Measurements from ENCODE around the gene ZNF605. TPM values are rescaled to one million over a fixed set of nuclear protein-coding genes. Genes with fewer than 3 reads are reported as not detected.
"Not testable (repeated sequence)": the region's sequence is repeated elsewhere in the genome, so short reads cannot be mapped to it uniquely, and the experiment has no call there.

Gene ZNF605
- total RNA-seq, 1 donor from 2014 or later, result 6.3 TPM

DNA sequence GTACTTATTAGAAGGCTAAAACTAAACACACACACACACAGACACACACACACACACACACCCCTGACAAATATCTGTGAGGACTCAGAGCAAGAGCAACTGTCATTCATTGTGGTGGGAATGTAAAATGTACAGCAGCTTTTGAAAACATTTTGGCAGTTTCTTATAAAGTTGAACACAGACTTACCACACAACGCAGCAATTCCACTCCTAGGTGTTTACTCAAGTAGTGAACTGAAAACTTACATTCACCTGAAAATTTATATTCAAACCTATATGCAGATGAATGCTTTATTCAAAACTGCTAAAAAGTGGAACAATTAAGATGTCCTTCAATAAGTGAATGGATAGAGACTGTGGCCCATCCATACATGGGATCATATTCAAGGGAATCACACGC lies 18.6 kb downstream of the ZNF605 start:
- Histone ChIP-seq H3K4me3 (ENCODE audit: low read length in 3 of 3) (no peak overlapping the region), H3K9me3 (ENCODE audit: control insufficient read depth in 3 of 3, low read length in 3 of 3) (peaks cover 36 to 44% (median 37%) of the 10 kb centered on the region in 3 donors), H3K9ac (ENCODE audit: low read depth in 1 of 3, low read length in 3 of 3) (no peak overlapping the region), H3K27ac (ENCODE audit: low read depth, low read length) (no peak overlapping the region), H3K4me1 (ENCODE audit: control insufficient read depth in 3 of 3, insufficient read depth in 3 of 3, low read length in 3 of 3) (no peaks in the 10 kb centered on the region), H3K36me3 (ENCODE audit: control insufficient read depth in 3 of 3, insufficient read depth in 3 of 3, low read length in 3 of 3) (peaks cover 34 to 44% (median 38%) of the 10 kb centered on the region in 3 donors), H3K27me3 (ENCODE audit: control insufficient read depth in 3 of 3, insufficient read depth in 3 of 3, low read length in 3 of 3) (no peaks in the 10 kb centered on the region)

DNA sequence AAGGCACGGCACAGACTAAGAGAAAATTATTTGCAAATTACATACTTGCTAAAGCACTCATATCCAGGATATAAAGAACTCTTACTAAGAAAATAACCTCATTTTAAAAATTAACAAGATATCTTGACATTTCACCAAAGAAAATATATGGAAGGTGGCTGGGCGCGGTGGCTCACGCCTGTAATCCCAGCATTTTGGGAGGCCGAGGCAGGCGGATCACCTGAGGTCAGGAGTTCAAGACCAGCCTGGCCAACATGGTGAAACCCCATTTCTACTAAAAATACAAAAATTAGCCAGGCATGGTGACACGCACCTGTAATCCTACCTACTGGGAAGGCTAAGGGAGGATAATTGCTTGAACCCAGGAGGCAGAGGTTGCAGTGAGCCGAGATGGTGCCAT lies 19.2 kb downstream of the ZNF605 start:
- H3K9ac ChIP-seq (ENCODE audit: low read depth in 1 of 3, low read length in 3 of 3); H3K27ac ChIP-seq (ENCODE audit: low read depth, low read length); H3K4me1 ChIP-seq (ENCODE audit: control insufficient read depth in 3 of 3, insufficient read depth in 3 of 3, low read length in 3 of 3); H3K4me3 ChIP-seq (ENCODE audit: low read length in 3 of 3); H3K27me3 ChIP-seq (ENCODE audit: control insufficient read depth in 3 of 3, insufficient read depth in 3 of 3, low read length in 3 of 3): not testable (repeated sequence)
- Histone ChIP-seq H3K9me3 (ENCODE audit: control insufficient read depth in 3 of 3, low read length in 3 of 3) (peaks cover 33 to 42% (median 34%) of the 10 kb centered on the region in 3 donors), H3K36me3 (ENCODE audit: control insufficient read depth in 3 of 3, insufficient read depth in 3 of 3, low read length in 3 of 3) (peaks cover 33 to 44% (median 38%) of the 10 kb centered on the region in 3 donors)

DNA sequence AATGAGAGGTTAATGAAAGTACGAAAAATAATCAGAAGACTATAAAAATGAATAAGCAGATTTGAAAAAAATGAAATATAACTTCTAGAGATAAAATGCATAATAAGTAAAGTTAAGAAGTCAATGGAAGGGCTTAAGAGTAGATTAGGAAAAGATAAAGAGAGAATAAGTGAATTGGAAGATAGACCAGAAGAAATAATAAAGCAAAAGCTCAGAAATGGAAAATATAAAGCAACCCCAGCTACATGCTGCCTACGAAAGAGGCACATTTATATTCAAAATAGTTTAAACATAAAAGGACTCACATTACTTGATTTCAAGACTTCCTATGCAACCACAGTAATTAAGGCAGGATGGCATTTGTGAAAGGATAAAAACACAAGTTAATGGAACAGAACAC lies 19.9 kb downstream of the ZNF605 start:
- Histone ChIP-seq H3K4me3 (ENCODE audit: low read length in 3 of 3) (no peak overlapping the region), H3K27me3 (ENCODE audit: control insufficient read depth in 3 of 3, insufficient read depth in 3 of 3, low read length in 3 of 3) (no peaks in the 10 kb centered on the region), H3K4me1 (ENCODE audit: control insufficient read depth in 3 of 3, insufficient read depth in 3 of 3, low read length in 3 of 3) (no peaks in the 10 kb centered on the region), H3K27ac (ENCODE audit: low read depth, low read length) (no peak overlapping the region), H3K36me3 (ENCODE audit: control insufficient read depth in 3 of 3, insufficient read depth in 3 of 3, low read length in 3 of 3) (peaks cover 33 to 44% (median 39%) of the 10 kb centered on the region in 3 donors), H3K9me3 (ENCODE audit: control insufficient read depth in 3 of 3, low read length in 3 of 3) (peaks cover 34 to 40% (median 36%) of the 10 kb centered on the region in 3 donors), H3K9ac (ENCODE audit: low read depth in 1 of 3, low read length in 3 of 3) (no peak overlapping the region)

DNA sequence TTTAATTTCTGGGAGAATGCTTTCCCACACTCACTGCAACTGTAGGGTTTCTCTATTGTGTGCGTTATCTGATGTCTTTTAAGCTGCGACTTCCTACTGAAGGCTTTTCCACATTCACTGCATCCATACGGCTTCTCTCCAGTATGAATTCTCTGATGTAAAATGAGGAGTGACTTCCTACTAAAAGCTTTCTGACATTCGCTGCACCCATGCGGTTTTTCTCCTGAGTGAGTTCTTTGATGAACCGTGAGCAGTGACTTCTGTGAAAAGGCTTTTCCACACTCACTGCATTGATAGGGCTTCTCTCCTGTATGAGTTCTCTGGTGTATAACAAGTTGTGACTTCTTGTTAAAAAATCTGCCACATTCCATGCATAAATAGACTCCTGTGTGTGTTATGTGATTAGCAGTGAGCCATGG lies 29.7 kb downstream of the ZNF605 start:
- Histone ChIP-seq H3K4me1 (ENCODE audit: control insufficient read depth in 3 of 3, insufficient read depth in 3 of 3, low read length in 3 of 3) (no peaks in the 10 kb centered on the region), H3K4me3 (ENCODE audit: low read length in 3 of 3) (peak overlapping the region in 2 of 3 donors; percentile 9 to 44), H3K9ac (ENCODE audit: low read depth in 1 of 3, low read length in 3 of 3) (no peak overlapping the region), H3K9me3 (ENCODE audit: control insufficient read depth in 3 of 3, low read length in 3 of 3) (peaks cover 58 to 73% (median 71%) of the 10 kb centered on the region in 3 donors), H3K36me3 (ENCODE audit: control insufficient read depth in 3 of 3, insufficient read depth in 3 of 3, low read length in 3 of 3) (peaks cover 42 to 60% (median 48%) of the 10 kb centered on the region in 3 donors), H3K27me3 (ENCODE audit: control insufficient read depth in 3 of 3, insufficient read depth in 3 of 3, low read length in 3 of 3) (no peaks in the 10 kb centered on the region), H3K27ac (ENCODE audit: low read depth, low read length) (no peak overlapping the region)

DNA sequence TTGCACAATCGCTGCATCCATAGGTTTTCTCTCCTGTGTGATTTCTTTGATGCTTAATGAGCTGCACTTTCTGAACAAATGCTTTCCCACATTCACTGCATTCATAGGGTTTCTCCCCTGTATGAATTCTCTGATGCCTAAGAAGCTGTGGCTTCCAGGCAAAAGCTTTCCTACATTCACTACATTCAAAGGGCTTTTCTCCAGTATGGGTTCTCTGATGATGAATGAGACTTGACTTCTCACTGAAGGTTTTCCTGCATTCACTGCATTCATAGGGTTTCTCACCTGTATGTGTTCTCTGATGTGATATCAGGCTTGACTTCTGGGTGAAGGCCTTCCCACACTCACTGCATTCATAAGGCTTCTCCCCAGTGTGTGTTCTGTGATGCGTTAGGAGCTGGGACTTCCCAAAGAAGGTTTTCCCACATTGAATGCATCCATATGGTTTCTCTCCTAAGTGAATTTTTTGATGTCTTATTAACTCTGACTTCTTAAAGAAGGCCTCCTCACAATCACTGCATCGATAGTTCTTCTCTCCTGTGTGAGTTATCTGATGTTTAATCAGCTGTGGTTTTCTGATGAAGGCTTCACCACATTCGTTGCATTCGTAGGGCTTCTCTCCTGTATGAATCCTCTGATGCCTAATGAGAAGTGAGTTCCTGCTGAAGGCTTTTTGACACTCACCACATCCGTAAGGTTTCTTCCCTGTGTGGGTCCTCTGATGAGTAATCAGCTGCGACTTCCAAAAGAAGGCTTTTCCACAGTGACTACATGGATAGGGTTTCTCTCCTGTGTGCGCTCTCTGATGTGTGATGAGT lies 30.3 kb downstream of the ZNF605 start:
- H3K27ac ChIP-seq (ENCODE audit: low read depth, low read length), result no peak overlapping the region
- peaks cover 39 to 56% (median 45%) of the 10 kb centered on the region in 3 donors for H3K36me3 ChIP-seq (ENCODE audit: control insufficient read depth in 3 of 3, insufficient read depth in 3 of 3, low read length in 3 of 3)
- no peaks in the 10 kb centered on the region for H3K27me3 ChIP-seq (ENCODE audit: control insufficient read depth in 3 of 3, insufficient read depth in 3 of 3, low read length in 3 of 3)
- peaks cover 58 to 74% (median 72%) of the 10 kb centered on the region in 3 donors for H3K9me3 ChIP-seq (ENCODE audit: control insufficient read depth in 3 of 3, low read length in 3 of 3)
- no peaks in the 10 kb centered on the region for H3K4me1 ChIP-seq (ENCODE audit: control insufficient read depth in 3 of 3, insufficient read depth in 3 of 3, low read length in 3 of 3)
- peak overlapping the region; percentile 9 to 52 (median 44) for H3K4me3 ChIP-seq (ENCODE audit: low read length in 3 of 3)
- no peak overlapping the region for H3K9ac ChIP-seq (ENCODE audit: low read depth in 1 of 3, low read length in 3 of 3)

DNA sequence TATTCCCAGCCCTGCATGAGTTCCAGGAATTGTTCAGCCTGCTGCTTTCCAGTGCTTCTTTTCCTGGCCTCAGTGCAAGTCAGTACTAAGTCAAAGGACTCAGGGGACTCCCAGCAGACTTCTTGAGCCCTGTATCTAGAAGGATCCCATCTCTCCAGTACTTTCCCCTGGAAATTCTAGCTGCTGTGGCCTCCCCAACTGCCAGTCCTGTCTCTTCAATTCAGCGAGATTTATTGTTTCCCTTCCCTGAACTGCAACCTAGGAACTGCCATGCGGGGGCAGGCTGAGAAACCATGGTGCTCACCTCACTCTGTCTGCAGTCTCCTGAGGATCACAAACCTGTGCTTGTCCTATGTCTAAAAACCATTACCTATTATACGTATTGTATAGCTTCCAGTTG lies 31.8 kb downstream of the ZNF605 start:
- Histone ChIP-seq H3K36me3 (ENCODE audit: control insufficient read depth in 3 of 3, insufficient read depth in 3 of 3, low read length in 3 of 3) (peaks cover 27 to 42% (median 34%) of the 10 kb centered on the region in 3 donors), H3K9ac (ENCODE audit: low read depth in 1 of 3, low read length in 3 of 3) (no peak overlapping the region), H3K27me3 (ENCODE audit: control insufficient read depth in 3 of 3, insufficient read depth in 3 of 3, low read length in 3 of 3) (no peaks in the 10 kb centered on the region), H3K4me1 (ENCODE audit: control insufficient read depth in 3 of 3, insufficient read depth in 3 of 3, low read length in 3 of 3) (no peaks in the 10 kb centered on the region), H3K9me3 (ENCODE audit: control insufficient read depth in 3 of 3, low read length in 3 of 3) (peaks cover 54 to 67% (median 66%) of the 10 kb centered on the region in 3 donors), H3K27ac (ENCODE audit: low read depth, low read length) (no peak overlapping the region), H3K4me3 (ENCODE audit: low read length in 3 of 3) (peak overlapping the region in 1 of 3 donors; percentile 62)

DNA sequence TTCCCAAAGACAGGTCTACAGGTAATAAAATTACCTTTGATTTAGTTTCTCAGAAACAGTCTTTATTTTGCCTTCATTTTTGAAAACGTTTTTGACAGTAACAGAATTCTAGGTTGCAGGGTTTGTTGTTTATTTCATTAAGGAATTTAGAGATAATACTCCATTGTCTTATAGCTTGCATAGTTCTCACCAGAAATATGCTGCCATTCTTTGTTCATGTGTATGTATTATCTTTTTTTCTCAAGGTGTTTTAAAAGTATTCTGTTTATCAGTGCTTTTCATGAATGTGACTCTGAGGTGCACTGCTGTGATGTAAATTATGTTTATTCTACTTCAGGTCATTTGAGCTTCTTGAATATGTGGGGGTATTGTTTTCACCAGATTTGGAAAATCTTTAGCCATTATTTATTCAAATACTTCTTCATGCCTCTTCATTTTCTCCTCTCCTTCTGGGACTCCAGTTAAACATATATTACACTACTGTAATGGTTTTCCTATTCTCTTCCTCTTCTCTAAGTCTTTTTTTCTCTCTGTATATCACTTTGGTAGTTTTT lies 32.7 kb downstream of the ZNF605 start:
- Histone ChIP-seq H3K4me3 (ENCODE audit: low read length in 3 of 3) (no peak overlapping the region), H3K9ac (ENCODE audit: low read depth in 1 of 3, low read length in 3 of 3) (no peak overlapping the region), H3K27me3 (ENCODE audit: control insufficient read depth in 3 of 3, insufficient read depth in 3 of 3, low read length in 3 of 3) (no peaks in the 10 kb centered on the region), H3K4me1 (ENCODE audit: control insufficient read depth in 3 of 3, insufficient read depth in 3 of 3, low read length in 3 of 3) (no peaks in the 10 kb centered on the region), H3K27ac (ENCODE audit: low read depth, low read length) (no peak overlapping the region), H3K36me3 (ENCODE audit: control insufficient read depth in 3 of 3, insufficient read depth in 3 of 3, low read length in 3 of 3) (peaks cover 18 to 40% (median 28%) of the 10 kb centered on the region in 3 donors), H3K9me3 (ENCODE audit: control insufficient read depth in 3 of 3, low read length in 3 of 3) (peaks cover 57 to 63% (median 61%) of the 10 kb centered on the region in 3 donors)

DNA sequence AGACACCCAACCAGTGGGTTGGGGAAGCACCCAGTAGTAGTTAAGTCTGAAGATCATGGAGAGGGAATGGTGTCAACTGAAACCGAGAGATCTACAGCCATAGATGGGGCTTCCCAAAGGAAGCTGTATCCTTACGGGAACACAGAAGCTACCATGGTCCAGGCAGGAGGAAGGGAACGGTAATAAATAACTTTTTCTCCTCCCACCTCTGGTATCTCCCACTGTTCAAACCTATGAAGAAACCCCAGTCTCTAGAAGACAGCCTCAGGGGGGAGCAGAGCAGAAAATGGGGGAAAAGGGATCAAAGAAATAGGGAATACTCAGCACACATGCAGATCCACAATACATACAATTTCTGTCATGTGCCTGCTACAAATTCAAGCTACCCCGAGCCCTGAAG lies 33.4 kb downstream of the ZNF605 start:
- Histone ChIP-seq H3K36me3 (ENCODE audit: control insufficient read depth in 3 of 3, insufficient read depth in 3 of 3, low read length in 3 of 3) (peaks cover 20 to 40% (median 28%) of the 10 kb centered on the region in 3 donors), H3K27ac (ENCODE audit: low read depth, low read length) (no peak overlapping the region), H3K9ac (ENCODE audit: low read depth in 1 of 3, low read length in 3 of 3) (no peak overlapping the region), H3K27me3 (ENCODE audit: control insufficient read depth in 3 of 3, insufficient read depth in 3 of 3, low read length in 3 of 3) (no peaks in the 10 kb centered on the region), H3K4me1 (ENCODE audit: control insufficient read depth in 3 of 3, insufficient read depth in 3 of 3, low read length in 3 of 3) (no peaks in the 10 kb centered on the region), H3K9me3 (ENCODE audit: control insufficient read depth in 3 of 3, low read length in 3 of 3) (peaks cover 63 to 68% (median 63%) of the 10 kb centered on the region in 3 donors), H3K4me3 (ENCODE audit: low read length in 3 of 3) (peak overlapping the region in 1 of 3 donors; percentile 55)

DNA sequence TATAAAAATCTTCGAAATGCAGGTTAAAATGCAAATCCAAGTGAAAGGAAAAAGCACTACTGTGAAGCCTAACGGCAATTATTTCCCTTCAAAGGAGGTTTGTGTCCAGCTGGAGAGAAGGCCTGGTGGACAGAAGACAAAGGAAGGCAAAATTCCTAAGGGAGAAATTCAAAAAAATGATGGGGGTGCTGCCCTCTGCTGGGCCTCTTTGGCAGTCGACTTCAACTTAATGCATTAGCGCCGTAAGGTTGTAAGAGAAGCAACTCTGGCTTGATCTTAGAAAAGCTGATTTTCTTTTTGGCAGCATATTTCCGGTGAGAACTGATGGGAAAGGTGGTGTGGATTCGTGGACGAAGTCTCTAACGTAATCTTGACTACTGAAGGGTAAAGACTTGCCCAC lies 34.4 kb downstream of the ZNF605 start:
- no peaks in the 10 kb centered on the region for H3K27me3 ChIP-seq (ENCODE audit: control insufficient read depth in 3 of 3, insufficient read depth in 3 of 3, low read length in 3 of 3)
- H3K4me3 ChIP-seq (ENCODE audit: low read length in 3 of 3), result peak overlapping the region in 2 of 3 donors; percentile 2 to 11
- no peak overlapping the region for H3K27ac ChIP-seq (ENCODE audit: low read depth, low read length)
- H3K9ac ChIP-seq (ENCODE audit: low read depth in 1 of 3, low read length in 3 of 3), result no peak overlapping the region
- peaks cover 19 to 36% (median 26%) of the 10 kb centered on the region in 3 donors for H3K36me3 ChIP-seq (ENCODE audit: control insufficient read depth in 3 of 3, insufficient read depth in 3 of 3, low read length in 3 of 3)
- H3K4me1 ChIP-seq (ENCODE audit: control insufficient read depth in 3 of 3, insufficient read depth in 3 of 3, low read length in 3 of 3), result no peaks in the 10 kb centered on the region
- peaks cover 59 to 66% (median 61%) of the 10 kb centered on the region in 3 donors for H3K9me3 ChIP-seq (ENCODE audit: control insufficient read depth in 3 of 3, low read length in 3 of 3)

DNA sequence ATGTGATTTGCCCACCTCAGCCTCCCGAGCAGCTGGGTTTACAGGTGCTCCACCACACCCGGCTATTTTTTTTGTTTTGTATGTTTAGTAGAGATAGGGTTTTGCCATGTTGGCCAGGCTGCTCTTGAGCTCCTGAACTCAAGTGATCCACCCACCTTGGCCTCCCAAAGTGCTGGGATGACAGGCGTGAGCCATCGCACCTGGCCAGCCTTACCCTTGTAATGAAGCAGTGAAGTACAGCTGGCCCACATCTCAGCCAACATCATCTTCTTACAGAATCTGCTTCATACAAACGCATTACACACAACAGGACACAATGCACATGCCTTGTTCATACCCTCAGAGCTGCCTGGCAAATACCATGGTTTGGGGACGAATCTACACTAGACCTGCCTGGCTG lies 37.4 kb downstream of the ZNF605 start:
- H3K27me3 ChIP-seq (ENCODE audit: control insufficient read depth in 3 of 3, insufficient read depth in 3 of 3, low read length in 3 of 3), result no peaks in the 10 kb centered on the region
- no peaks in the 10 kb centered on the region for H3K4me1 ChIP-seq (ENCODE audit: control insufficient read depth in 3 of 3, insufficient read depth in 3 of 3, low read length in 3 of 3)
- peaks cover 36 to 44% (median 40%) of the 10 kb centered on the region in 3 donors for H3K9me3 ChIP-seq (ENCODE audit: control insufficient read depth in 3 of 3, low read length in 3 of 3)
- H3K9ac ChIP-seq (ENCODE audit: low read depth in 1 of 3, low read length in 3 of 3), result no peak overlapping the region
- peaks cover 8 to 17% (median 9%) of the 10 kb centered on the region in 3 donors for H3K36me3 ChIP-seq (ENCODE audit: control insufficient read depth in 3 of 3, insufficient read depth in 3 of 3, low read length in 3 of 3)
- peak overlapping the region in 2 of 3 donors; percentile 8 to 41 for H3K4me3 ChIP-seq (ENCODE audit: low read length in 3 of 3)
- no peak overlapping the region for H3K27ac ChIP-seq (ENCODE audit: low read depth, low read length)

Measured in skeletal muscle tissue (tissue), 4 donors.